Osteoblast (primary cell): ENCODE measurements around the gene LHPP. TPM values are rescaled to one million over a fixed set of nuclear protein-coding genes. Genes with fewer than 3 reads are reported as not detected.

Experiments used
- DNase-seq: peaks from one replicate; pipeline ENCODE4 v3.0.0; 2011; ENCODE audit warnings: low spot score, mixed read lengths; ENCODE audit not compliant: insufficient read length; ENCODE audit errors: missing footprints
- H2AFZ ChIP-seq: 2 replicates; pipeline ENCODE4 v1.6.0; 2011; ENCODE audit warnings: mild to moderate bottlenecking, low read length
- H3K27ac ChIP-seq: 2 replicates; pipeline ENCODE4 v1.5.1; 2011; ENCODE audit warnings: mild to moderate bottlenecking, low read depth, low read length, moderate library complexity
- H3K27me3 ChIP-seq: 2 replicates; pipeline ENCODE4 v1.6.0; 2012; ENCODE audit warnings: mild to moderate bottlenecking, control low read depth, inconsistent platforms, low read length, moderate library complexity; ENCODE audit not compliant: insufficient read depth
- H3K36me3 ChIP-seq: 2 replicates; pipeline ENCODE4 v1.5.1; 2011; ENCODE audit warnings: mild to moderate bottlenecking, low read length, control low read depth, moderate library complexity; ENCODE audit not compliant: insufficient read depth
- H3K4me1 ChIP-seq: 2 replicates; pipeline ENCODE4 v1.5.1; 2011; ENCODE audit warnings: mild to moderate bottlenecking, low read length, control low read depth, moderate library complexity; ENCODE audit not compliant: insufficient read depth
- H3K4me2 ChIP-seq: 2 replicates; pipeline ENCODE4 v1.6.0; 2011; ENCODE audit warnings: mild to moderate bottlenecking, low read length; ENCODE audit not compliant: insufficient read depth
- H3K4me3 ChIP-seq: fragments of 200-600 bp; sonication (generic); 3 replicates; pipeline ENCODE4 v1.5.1; 2012; ENCODE audit warnings: mild to moderate bottlenecking, low read length, inconsistent platforms; ENCODE audit not compliant: insufficient read depth
- H3K79me2 ChIP-seq: 2 replicates; pipeline ENCODE4 v1.6.0; 2012; ENCODE audit warnings: mild to moderate bottlenecking, low read length, control low read depth, inconsistent platforms; ENCODE audit not compliant: insufficient read depth
- H3K9me3 ChIP-seq: 2 replicates; pipeline ENCODE4 v1.5.1; 2011; ENCODE audit warnings: low read depth, low read length, control low read depth
- H4K20me1 ChIP-seq: 2 replicates; pipeline ENCODE4 v1.6.0; 2012; ENCODE audit warnings: mild to moderate bottlenecking, low read length, control low read depth; ENCODE audit not compliant: insufficient read depth
- CTCF ChIP-seq: IDR thresholded peaks from 2 replicates; pipeline ENCODE4 v1.5.1; 2011; ENCODE audit warnings: mild to moderate bottlenecking, low read depth, low read length, moderate library complexity; ENCODE audit errors: extremely low read depth
- total RNA-seq: library from RNA; depleted of rRNA; stranded (reverse); fragments of >200 nt; gene quantifications from 2 replicates; pipeline ENCODE4 v1.2.3, GENCODE V29; 2012

The LHPP gene
- total RNA-seq, 1 donor, result 17.7 TPM

GRCh38 chr10:124448696-124449169 is 12.9 kb upstream of the LHPP start:
- TF ChIP-seq CTCF, result no peak
- Histone ChIP-seq H3K79me2 (no peaks in the 10 kb centered on the region), H3K9me3 (no peaks in the 10 kb centered on the region), H3K36me3 (no peaks in the 10 kb centered on the region), H3K4me3 (no peak overlapping the region), H4K20me1 (no peaks in the 10 kb centered on the region), H3K27me3 (peaks cover 84% of the 10 kb centered on the region), H3K4me2 (no peak overlapping the region), H2AFZ (no peak overlapping the region), H3K4me1 (no peaks in the 10 kb centered on the region), H3K27ac (no peak overlapping the region)
- peak; percentile 69 for DNase-seq

DNA sequence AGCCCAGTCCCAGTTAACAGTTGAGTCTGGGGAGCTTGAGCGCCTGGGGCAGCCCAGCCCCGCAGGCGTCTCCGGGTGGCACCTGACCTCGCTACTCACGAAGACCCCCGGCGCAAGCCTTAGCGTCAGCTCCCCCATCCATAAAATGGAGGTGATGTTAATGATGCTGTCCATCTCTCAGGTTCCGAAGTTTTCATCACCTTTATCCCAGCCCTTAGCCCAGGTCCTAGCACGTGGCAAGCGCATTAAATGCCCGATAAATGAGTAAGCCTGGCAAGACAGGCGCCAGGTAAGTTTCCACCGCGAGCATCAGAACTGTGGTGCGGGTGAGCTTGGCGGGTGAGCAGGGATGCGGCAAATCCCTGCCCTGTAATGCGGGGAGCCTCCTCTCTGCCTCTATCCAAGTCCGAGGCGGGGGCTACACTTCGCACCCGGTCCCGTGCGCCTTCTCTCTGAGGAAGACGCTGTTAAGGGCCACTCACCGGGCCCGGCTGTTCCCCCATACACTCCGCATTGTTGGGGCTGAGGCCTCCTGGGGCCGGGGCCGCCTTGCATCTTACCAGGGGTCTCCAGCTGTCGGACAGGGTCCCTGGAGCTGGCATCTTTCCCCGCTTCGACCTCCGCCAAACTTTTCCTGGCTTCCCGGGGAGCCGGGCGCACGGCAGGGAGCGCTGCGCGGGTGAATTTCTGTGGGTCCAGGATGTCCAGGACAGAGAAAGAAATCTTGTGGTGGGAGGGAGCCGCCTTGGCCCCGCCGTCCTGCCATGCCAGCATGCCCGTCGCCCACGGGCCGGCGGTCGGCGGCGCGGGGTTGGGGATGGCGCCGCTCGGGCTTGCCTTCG is 12.2 kb upstream of the LHPP start:
- peaks cover 90% of the 10 kb centered on the region for H3K27me3 ChIP-seq
- no peaks in the 10 kb centered on the region for H3K36me3 ChIP-seq
- no peak overlapping the region for H2AFZ ChIP-seq
- H3K4me3 ChIP-seq, result no peak overlapping the region
- no peaks in the 10 kb centered on the region for H3K4me1 ChIP-seq
- H4K20me1 ChIP-seq, result no peaks in the 10 kb centered on the region
- H3K79me2 ChIP-seq, result no peaks in the 10 kb centered on the region
- H3K27ac ChIP-seq, result no peak overlapping the region
- peak; percentile 79 for DNase-seq
- no peak for TF ChIP-seq CTCF
- no peak overlapping the region for H3K4me2 ChIP-seq
- H3K9me3 ChIP-seq, result no peaks in the 10 kb centered on the region

- H3K36me3 ChIP-seq, result no peaks in the 10 kb centered on the region
- no peak within 1 kb of the TSS for H2AFZ ChIP-seq
- H3K27ac ChIP-seq, result no peak within 1 kb of the TSS
- H3K9me3 ChIP-seq, result no peaks in the 10 kb centered on the region
- no peaks in the 10 kb centered on the region for H3K4me1 ChIP-seq
- peak; percentile 68 for DNase-seq
- H3K4me2 ChIP-seq, result no peak within 1 kb of the TSS
- no peaks in the 10 kb centered on the region for H3K79me2 ChIP-seq
- TF ChIP-seq CTCF, result no peak
- no peak within 1 kb of the TSS for H3K4me3 ChIP-seq
- H4K20me1 ChIP-seq, result no peaks in the 10 kb centered on the region
- H3K27me3 ChIP-seq, result peaks cover 90% of the 10 kb centered on the region
Observed at GRCh38 chr10:124450012-124450782, 11.4 kb upstream of the LHPP start, which contains the start of gene NKX1-2. Gene NKX1-2 (minus strand): TSS chr10:124450035. CDS start chr10:124449943, 92 bp downstream.

GRCh38 chr10:124450783-124451057 is 10.9 kb upstream of the LHPP start:
- Histone ChIP-seq H4K20me1 (no peaks in the 10 kb centered on the region), H3K79me2 (no peaks in the 10 kb centered on the region), H3K27ac (no peak overlapping the region), H2AFZ (no peak overlapping the region), H3K9me3 (no peaks in the 10 kb centered on the region), H3K4me2 (no peak overlapping the region), H3K4me1 (no peaks in the 10 kb centered on the region), H3K27me3 (peaks cover 88% of the 10 kb centered on the region), H3K36me3 (no peaks in the 10 kb centered on the region), H3K4me3 (no peak overlapping the region)
- DNase-seq, result no peak
- no peak for TF ChIP-seq CTCF
